NCI-H2171 treated with DMSO at 0.1 percent for 48 hours (cell line): ENCODE data around the gene EFHD1.

Source experiments
- DNase-seq: peaks from one replicate; lab custom pipeline; 2025; lab: John Stamatoyannopoulos, UW

Gene EFHD1, protein sequence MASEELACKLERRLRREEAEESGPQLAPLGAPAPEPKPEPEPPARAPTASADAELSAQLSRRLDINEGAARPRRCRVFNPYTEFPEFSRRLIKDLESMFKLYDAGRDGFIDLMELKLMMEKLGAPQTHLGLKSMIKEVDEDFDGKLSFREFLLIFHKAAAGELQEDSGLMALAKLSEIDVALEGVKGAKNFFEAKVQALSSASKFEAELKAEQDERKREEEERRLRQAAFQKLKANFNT

DNA sequence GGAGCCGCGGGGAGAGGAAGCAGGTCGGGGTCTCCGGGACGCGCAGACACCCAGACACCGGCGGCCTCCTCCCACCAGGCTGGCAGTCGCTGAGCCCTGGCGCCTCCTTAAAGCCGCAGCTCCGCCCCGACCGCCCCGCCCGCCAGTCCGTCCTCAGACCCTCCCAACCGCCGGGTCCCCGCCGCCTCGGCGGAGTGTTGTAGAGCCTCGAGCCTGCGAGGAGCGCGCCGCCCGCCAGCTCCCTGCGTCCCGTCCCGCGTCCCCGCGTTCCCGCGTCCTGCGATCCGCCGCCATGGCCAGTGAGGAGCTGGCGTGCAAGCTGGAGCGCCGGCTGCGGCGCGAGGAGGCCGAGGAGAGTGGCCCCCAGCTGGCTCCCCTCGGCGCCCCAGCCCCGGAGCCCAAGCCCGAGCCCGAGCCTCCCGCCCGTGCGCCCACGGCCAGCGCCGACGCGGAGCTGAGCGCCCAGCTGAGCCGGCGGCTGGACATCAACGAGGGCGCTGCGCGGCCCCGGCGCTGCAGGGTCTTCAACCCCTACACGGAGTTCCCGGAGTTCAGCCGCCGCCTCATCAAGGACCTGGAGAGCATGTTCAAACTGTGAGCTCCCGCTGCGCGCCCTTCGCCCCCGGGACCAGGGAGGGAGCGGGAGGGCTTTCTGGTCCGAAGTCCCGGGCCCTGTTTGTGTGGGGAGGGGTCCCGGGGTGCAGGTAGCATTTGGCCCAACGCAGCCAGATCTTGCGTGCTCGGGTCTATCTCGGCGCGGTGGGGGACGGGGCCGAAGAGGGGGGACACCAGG, at the start of gene EFHD1:
Gene EFHD1 (plus strand): TSS at position 192 of the 793 bp plus-strand sequence. CDS start 101 bp downstream, at position 293.
- peak; percentile 41 for DNase-seq

DNA sequence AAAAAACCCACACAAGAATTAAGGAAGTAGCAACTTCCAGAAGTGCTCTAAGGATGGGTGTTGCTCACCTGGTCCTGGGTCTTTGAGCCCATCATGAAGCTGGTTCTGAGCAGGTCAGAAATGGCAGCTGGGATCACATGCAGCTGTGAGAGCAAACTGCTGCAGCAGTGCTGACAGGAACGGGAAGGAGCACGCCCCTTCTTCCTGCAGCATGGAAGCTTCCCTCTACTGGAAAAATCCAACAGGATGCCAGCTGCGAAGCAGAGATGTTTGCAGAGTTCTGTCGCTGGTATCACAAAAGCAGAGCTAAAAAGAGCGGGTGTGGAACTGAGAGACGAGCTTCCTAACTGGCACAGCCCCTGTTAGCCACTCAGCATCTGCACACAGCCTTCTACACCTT, 49.2 kb upstream of the EFHD1 start:
- no peak for DNase-seq

DNA sequence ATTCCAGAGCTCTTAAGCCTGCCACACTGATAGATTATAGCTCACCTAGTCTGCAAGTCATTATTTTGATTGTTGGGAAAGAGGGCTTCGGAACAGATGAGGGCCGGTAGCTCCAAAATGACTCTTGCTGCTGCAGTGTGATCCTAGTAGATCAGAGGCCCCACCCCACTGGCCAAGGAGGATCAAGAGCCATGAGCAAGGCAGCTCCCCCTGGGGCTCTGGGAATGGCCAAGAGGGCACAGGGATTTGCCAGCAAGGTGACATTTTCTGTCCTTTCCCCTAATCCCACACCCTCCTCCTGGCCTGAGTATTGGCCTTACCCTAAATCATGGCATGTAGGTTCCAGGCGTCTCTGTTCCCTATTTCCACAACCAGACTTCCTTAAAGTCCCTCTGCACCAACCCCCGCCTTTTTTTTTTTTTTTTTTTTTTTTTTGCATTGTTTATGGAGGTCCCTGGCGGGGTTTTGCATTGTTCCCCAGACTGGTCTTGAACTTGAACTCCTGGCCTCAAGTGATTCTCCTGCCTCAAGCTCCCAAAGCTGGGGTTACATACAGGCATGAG, 46.4 kb upstream of the EFHD1 start:
- no peak for DNase-seq

DNA sequence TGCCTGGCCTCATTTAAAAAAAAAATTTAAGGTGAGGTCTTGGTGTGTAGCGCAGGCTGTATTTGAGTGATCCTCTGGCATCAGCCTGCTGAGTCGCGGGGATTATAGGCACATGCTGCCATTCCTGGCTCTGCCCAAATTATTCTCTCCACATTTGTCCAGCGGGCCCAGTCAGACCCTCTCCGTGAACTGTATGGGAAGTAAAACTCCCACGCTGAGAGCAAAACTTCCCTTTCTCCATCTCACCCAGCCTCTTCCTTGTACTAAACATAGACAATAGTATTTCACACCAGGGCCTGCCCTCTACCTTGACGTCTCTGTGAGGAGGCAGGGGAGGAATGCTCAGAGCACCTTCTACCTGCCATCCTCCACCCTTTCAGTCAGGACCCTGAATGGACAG, 45.9 kb upstream of the EFHD1 start:
- DNase-seq = no peak

DNA sequence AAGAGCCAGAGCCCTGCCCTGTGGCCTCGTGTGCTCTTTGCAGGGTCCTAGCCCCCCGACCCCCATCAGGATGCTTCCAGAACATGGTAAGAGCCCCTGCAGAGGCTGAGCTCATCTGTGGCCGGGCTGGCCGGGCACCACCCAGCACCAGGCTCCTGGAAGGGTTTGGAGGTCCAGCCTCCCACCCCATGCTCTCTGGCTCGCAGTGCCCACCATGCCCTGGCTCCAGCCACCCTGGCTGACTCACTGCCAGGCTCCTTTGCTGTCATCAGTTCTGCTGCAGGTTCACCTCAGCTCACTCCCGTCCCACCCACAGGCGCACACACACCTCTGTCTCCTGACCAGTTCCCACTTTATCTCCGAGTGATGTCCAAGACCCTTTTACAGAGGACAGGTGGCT, 45.4 kb upstream of the EFHD1 start:
- DNase-seq = no peak

DNA sequence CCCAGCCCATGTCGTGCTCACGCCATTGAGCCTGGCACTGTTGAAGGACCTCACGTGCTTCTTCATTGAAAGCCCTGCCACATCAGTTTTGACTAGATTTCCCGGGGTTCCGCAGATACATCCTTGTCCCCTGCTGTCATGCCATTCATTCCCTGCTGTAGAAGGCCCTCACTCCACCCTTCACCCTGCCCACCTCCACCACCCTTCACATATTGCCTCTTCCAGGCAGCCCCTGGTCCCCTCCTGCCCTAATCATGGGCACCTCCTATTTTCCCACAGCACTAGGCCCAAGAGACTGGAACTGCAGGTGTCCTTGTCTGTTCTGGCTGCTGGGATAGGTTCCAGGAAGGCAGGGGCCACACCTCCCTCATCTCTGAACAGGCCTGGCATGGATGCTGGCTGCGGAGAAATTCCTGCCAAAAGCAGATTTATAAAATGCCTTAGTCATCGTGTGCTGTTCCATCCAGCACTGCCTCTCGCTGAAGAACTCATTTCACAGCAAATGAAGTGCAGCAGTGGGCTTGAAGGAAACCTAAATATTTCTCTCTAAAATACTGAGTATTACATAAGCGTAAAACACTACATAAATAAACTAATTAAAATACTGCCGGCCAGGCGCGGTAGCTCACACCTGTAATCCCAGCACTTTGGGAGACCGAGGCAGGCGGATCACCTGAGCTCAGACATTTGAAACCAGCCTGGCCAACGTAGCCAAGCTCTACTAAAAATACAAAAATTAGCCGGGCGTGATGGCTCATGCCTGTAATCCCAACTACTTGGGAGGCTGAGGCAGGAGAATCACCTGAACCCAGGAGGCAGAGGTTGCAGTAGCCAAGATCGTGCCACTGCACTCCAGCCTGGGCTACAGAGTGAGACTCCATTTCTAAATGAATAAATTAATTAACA, 44.5 kb upstream of the EFHD1 start:
- DNase-seq = no peak

DNA sequence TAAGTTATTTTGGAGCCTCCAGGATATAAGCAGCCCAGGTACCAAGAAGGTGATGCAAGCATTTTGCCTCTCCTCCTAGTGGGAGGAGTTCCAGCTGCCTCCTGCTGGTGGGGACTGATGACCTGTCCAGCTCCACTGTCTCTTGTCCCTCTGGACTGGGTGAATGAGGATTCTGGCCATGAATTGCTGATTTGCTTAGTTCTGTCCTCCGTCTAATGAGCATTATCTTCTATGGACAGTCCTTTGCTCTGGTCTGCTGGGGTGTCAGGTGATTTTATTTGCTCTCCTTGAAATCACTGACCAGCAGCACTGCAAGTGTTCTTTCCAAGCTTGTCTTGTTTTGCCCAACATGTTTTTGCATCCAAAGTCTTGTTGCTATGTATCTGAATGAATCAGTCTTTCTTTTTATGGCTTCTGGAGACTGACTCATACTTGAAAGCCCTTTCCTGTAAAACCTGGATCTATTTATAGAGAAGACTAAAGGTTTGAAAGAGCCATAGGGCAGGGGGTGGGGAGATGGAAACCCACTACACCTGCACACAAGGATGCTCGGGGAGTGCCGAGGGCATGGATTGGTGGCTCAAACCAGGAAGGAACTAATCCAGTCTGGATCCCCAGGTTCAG, 40.5 kb upstream of the EFHD1 start:
- no peak for DNase-seq

DNA sequence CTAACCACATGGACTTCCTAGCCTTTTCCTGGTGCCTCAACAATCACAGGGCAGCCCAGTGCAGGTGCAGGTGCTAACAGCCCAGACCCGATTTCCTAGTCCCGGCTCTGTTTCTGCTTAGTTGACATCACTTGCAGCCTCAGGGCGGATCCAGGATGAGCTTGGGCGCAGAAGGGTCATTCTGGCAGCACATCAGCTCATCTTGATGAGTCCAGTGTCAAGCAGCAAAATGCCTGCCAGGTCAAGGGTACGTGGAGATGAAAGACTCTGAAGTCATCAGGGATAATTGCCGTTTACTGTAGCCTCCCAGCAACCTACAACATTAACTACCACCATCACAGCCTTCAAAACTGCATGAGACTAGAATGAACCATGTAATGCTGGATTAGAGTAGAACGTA, 39.4 kb upstream of the EFHD1 start:
- no peak for DNase-seq

DNA sequence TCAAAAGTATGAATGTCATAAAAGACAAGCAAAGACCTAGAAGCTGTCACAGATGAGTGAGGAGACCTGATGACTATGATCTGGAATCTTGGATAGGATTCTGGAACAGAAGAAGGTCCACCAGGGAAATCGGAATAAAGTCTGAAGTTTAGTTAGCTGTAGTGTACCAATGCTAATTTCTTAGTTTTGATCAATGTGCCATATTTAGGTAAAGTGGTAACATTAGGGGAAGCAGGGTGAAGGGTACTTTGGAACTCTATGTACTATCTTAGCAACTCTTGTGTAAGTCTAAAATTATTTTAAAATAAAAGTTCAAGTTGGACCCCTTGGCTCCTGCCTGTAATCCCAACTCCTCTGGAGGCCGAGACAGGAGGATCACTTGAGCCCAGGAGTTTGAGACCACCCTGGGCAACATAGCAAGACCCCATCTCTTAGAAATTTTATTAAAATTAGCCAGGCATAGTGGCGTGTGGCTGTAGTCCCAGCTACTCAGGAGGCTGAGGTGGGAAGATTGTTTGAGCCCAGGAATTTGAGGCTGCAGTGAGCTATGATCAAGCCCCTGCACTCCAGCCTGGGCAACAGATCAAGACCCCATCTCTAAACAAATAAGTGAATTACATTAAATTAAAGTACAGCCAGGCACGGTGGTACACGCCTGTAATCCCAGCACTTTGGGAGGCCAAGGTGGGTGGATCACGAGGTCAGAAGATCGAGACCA, 35.9 kb upstream of the EFHD1 start:
- no peak for DNase-seq

DNA sequence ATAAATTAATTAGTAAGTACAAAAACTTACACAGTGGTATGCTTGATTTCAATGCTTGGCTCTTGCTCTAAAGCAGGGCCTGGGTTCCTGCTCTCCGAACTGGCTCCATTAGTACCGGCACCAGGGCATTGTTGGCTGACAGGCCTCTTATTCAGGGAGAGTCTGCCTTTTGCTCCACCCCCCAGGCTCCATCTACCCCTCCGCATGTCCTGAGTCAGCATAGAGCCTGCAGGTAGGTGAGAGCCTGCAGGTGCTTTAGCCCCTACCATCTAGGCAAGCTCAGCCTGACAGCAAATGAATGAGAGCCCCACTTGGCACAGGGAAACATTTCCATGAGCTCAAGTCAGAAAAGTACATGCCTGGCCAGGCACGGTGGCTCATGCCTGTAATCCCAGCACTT, 35.1 kb upstream of the EFHD1 start:
- DNase-seq = no peak

DNA sequence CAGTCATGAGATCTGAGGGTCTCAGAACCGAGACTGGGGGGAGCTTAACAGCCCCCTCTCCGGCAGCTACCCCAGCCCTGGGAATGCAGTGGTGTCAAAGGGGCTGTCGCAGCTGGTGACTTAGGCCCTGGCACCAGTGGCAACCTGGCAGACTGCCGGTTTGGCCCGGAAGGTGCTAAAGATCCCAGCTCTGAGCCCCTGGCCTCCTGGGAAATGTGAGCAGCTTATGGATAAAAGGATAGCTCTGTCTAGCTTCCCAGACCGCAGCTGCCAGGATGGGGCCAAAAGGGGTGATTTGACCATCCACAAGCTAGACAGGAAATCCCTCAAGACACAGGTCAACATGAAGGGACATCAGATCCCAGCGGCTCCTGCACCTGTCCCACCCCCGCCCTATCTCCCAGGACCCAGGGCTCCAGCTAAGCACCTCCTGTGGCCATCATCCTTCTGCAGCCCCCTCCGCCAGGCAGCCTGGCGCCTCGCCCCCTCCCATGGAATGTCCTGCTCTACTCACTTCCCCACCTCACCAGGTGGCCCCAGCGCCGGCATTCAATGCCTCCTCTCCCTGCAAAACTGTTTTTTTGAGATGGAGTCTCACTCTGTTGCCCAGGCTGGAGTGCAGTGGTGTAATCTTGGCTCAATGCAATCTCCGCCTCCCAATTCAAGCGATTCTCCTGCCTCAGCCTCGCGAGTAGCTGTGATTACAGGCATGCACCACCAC, 33.2 kb upstream of the EFHD1 start:
- no peak for DNase-seq

DNA sequence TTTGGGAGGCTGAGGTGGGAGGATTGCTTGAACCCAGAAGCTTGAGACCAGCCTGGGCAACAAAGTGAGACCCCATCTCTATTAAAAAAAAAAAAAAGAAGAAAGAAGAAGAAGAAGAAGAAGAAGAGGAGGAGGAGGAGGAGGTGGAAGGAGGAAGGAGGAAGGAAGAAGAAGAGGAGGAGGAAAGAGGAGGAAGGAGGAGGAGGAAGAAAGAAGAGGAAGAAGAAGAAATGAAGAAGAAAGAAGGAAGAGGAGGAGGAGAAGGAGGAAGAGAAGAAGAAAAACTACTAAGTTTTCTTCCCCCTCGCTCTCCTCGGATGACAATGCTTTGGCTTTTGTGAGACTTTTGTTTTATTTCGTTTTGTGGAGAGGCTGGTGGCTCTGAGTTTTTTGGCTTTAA, 30.1 kb upstream of the EFHD1 start:
- DNase-seq = no peak

DNA sequence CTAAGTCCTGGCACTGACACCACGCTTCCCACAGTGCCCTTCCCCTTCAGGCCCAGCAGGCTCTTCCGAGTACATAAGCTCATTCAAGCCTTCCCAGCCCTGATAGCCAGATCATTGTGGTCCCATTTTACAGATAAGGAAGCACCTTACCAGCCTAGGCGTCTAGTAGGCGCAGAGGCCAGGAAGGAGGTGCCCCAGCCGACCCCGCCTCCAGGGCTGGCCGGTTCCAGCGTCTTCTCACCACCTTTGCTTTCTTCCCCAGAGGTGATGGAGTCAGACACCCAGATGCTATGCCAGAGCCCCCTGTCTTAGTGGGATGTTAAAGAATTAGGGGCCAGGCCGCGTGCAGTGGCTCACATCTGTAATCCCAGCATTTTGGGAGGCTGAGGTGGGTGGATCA, 28.9 kb upstream of the EFHD1 start:
- DNase-seq = no peak

DNA sequence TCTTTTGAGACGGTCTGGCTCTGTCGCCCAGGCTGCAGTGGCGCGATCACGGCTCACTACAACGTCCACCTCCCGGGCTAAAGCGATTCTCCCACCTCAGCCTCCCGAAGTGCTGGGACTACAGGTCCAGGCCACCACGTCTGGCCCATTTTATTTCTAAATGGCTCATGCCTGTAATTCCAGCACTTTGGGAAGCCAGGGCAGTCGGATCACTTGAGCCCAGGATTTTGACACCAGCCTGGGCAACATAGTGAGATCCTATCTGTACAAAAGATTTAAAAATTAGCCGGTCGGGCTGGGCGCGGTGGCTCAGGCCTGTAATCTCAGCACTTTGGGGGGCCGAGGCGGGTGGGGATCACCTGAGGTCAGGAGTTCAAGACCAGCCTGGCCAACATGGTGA, 26.4 kb upstream of the EFHD1 start:
- DNase-seq = no peak

DNA sequence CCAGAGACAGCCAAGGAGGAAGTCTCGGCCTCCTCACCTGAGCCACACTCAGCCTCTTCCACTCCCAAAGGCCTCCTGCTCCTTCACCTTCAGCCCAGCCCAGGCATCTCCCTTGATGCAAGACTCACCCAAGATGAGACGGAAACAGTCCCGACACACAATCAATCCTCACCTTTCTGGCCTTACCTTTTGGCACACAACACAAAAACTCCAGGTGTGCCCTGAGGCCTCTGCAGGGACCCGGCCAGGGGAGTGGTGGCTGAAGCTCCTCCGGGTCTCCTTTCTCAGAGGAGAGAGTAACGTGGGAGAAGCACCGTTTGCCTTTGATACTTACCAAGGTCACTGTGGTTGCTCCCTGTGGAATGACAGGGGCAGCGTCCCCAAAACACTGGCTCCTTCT, 23.8 kb upstream of the EFHD1 start:
- no peak for DNase-seq

DNA sequence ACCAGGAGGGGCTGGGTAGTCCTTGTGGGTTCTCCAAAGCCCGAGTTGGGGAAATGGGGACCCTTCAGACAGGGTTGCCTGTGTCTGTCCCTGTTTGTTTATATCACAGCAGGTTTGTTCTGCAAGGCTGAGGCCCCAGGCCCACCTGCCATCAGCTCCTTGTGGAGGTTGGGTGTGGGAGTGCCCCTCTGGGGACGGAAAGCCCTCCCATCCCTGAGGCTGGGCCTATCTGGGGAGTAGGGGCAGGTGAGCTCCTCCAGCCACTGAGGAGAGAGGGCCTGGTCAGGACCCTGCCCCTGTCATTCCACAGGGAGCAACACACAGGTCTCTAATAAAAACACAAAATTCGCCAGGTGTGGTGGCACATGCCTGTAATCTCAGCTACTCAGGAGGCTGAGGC, 23.3 kb upstream of the EFHD1 start:
- no peak for DNase-seq

DNA sequence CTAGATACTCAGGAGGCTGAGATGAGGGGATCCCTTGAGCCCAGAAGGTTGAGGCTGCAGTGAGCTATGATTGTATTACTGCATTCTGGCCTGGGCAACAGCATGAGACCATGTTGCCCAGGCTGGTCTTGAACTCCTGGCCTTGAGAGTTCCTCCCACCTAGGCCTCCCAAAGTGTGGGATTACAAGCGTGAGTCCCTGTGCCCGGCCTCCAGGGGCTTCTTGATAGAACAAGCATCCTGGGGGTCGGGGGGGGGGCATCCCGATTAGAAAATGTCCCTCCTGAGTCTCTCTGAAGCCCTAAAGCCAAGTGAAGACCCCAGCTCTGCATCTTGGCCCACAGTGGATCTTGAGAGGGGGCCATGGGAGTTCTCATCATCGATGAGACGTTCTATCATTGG, 22.3 kb upstream of the EFHD1 start:
- DNase-seq = no peak

DNA sequence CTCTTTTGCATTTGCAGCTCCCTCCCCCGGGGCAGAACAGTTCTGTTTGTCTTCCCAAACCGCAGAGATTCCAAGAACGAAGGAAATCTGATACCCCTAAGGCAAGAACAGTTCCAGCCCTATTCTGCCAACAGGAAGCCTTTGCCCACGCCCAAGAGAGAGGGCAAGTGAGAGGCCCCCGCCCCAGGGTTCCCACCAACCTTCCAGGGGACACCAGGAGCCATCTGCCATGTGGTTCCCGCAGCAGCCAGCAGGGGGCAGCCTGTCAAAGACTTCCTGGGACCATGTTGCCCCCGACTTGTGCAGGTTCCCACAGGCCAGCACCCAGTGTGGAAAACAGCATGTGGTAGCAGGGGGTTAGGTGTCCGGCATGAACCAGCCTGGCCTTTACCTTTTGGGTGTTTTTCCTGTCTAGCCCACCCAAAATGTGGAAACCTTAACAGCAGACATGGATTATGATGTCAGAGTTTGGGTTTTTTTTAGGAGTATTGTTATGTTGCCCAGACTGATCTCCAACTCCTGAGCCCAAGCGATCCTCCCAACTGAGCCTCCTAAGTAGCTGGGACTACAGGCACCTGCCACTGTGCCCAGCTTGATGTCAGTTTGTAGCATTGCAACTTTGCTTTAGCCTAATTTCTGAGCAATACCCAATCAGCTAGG, 21.7 kb upstream of the EFHD1 start:
- DNase-seq = peak; percentile 39

DNA sequence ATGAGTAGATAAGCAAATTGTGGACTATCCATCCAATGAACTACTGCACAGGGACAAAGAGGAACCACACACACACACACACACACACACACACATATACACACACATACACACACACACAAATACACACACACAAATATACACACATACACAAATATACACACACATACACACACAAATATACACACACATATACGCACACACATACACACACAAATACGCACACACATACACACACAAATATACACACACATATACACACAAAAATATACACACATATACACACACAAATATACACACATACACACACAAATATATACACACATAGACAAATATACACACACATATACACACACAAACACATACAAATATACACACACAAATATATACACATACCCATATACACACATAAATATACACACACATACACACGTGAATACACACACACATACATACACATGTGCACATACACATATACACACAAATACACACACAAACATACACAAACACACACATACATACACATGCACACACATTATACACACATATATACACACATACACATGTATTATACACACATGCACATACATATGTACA, 19.8 kb upstream of the EFHD1 start:
- DNase-seq = no peak

DNA sequence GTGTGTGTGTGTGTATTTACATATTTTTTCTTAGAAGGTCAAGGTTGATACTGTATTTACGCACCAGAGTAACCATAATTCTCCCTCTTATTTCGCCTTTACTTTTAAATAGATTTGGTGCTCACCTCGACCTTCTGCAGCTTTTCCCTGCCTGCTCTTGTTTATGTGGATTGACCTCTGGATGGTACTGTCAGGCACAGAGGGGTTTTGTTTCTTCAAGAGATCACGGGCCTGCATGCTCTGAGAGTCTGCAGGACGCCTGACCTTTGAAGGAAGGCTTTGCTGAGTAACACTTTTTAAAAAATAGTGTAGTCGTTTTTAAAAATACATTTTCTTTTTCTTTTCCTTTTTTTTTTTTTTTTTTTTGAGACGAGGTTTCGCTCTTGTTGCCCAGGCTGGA, 18.1 kb upstream of the EFHD1 start:
- no peak for DNase-seq
